Epithelial cell of esophagus (primary cell): ENCODE measurements around the gene CCDC78.

Experiments used
- DNase-seq: peaks from one replicate; pipeline ENCODE4 v3.0.0; 2010; ENCODE audit warnings: low read depth
- H3K4me3 ChIP-seq: 2 replicates; pipeline ENCODE4 v1.5.1; 2011; ENCODE audit warnings: mild to moderate bottlenecking, low read length, control low read depth
- CTCF ChIP-seq: IDR thresholded peaks from 2 replicates; pipeline ENCODE4 v1.5.1; 2011; ENCODE audit warnings: low read depth, mild to moderate bottlenecking, low read length, control low read depth, inconsistent platforms; ENCODE audit not compliant: insufficient read depth; ENCODE audit errors: missing control alignments

CCDC78 gene

GRCh38 chr16:769184-769784 lies 43.0 kb upstream of the CCDC78 start:
- DNase-seq, result no peak
- no peak for TF ChIP-seq CTCF
- no peak overlapping the region for H3K4me3 ChIP-seq

- DNase-seq, result no peak
- H3K4me3 ChIP-seq, result no peak overlapping the region
- TF ChIP-seq CTCF, result no peak
These were observed 42.2 kb upstream of the CCDC78 start for GRCh38 chr16:768428-768827.

- no peak for DNase-seq
- no peak for TF ChIP-seq CTCF
- H3K4me3 ChIP-seq, result no peak overlapping the region
These were observed 41.5 kb upstream of the CCDC78 start for GRCh38 chr16:767743-768235.

- H3K4me3 ChIP-seq, result no peak overlapping the region
- no peak for TF ChIP-seq CTCF
- DNase-seq, result no peak
These were observed 40.8 kb upstream of the CCDC78 start for GRCh38 chr16:766820-767640.

- DNase-seq, result no peak
- no peak for TF ChIP-seq CTCF
These were observed 40.0 kb upstream of the CCDC78 start for GRCh38 chr16:766008-766819.

GRCh38 chr16:765488-765865 lies 39.2 kb upstream of the CCDC78 start:
- H3K4me3 ChIP-seq, result no peak overlapping the region
- TF ChIP-seq CTCF, result no peak
- DNase-seq, result no peak

More at GRCh38 chr16:766008-766819, 40.0 kb upstream of the CCDC78 start:
- H3K4me3 ChIP-seq, result no peak overlapping the region
